Measurements from ENCODE around the gene CHRM1.
"Not testable (repeated sequence)": the region's sequence is repeated elsewhere in the genome, so short reads cannot be mapped to it uniquely, and the experiment has no call there.

The CHRM1 gene

DNA sequence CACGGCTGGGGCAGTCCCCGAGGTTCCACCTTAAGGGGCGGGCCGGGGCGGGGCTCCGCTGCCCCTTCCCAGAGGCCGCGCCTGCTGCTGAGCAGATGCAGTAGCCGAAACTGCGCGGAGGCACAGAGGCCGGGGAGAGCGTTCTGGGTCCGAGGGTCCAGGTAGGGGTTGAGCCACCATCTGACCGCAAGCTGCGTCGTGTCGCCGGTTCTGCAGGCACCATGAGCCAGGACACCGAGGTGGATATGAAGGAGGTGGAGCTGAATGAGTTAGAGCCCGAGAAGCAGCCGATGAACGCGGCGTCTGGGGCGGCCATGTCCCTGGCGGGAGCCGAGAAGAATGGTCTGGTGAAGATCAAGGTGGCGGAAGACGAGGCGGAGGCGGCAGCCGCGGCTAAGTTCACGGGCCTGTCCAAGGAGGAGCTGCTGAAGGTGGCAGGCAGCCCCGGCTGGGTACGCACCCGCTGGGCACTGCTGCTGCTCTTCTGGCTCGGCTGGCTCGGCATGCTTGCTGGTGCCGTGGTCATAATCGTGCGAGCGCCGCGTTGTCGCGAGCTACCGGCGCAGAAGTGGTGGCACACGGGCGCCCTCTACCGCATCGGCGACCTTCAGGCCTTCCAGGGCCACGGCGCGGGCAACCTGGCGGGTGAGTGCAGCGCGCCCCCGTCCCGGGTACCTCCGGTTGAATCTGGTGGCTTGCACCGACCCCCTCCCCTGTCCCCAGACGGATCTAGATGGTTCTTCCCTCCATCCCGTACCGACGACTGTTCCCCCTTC, 40.2 kb downstream of the CHRM1 start, which contains the start of gene SLC3A2:
Gene SLC3A2, plus strand, starts transcription at position 94 of the 776 bp plus-strand sequence. Its CDS starts 128 bp downstream, at position 222.
- H3K9me3 ChIP-seq (ENCODE audit: control insufficient read depth, low read depth, low read length): no peaks in the 10 kb centered on the region
- peak within 1 kb of the TSS; percentile 100 for H3K9ac ChIP-seq (ENCODE audit: low read length)
- peak within 1 kb of the TSS; percentile 89 for H3K4me3 ChIP-seq (ENCODE audit: low read length)
- H3K27ac ChIP-seq (ENCODE audit: low read length): peak within 1 kb of the TSS; percentile 99
- H3K4me1 ChIP-seq (ENCODE audit: control insufficient read depth, low read depth, low read length): peaks cover 28% of the 10 kb centered on the region
- no peaks in the 10 kb centered on the region for H3K27me3 ChIP-seq (ENCODE audit: control insufficient read depth, insufficient read depth, low read length)
- H3K36me3 ChIP-seq (ENCODE audit: control insufficient read depth, low read depth, low read length): peaks cover 70% of the 10 kb centered on the region

DNA sequence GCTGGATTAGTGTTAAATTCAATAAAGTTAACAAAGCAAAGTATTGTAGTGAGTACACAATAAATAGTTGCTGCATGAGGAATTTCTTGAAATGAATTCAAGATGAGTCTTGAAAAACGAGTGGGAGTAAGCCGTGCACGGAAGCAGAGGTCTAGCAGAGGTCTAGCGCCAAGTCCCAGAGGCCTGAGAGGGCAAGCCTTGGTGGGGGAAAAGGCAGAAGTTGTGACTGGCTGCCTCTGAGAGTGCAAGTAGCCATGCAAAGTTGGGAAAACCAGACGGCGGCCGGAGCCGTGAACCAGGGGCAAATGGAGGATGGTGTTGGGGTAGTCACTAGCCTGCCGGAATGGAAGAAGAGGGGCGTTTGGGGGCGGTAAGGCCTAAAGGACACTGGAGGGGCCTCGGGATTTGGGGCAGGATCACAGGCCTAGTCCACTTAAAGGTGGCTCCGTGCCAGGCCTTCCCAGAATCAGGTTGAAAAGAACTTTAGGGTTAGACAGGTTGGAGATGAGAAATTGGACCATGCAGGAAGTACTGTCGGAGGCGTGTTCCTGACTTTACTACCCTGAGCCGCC, 40.8 kb downstream of the CHRM1 start:
- H3K9ac ChIP-seq (ENCODE audit: low read length): peak overlapping the region; percentile 100
- H3K27ac ChIP-seq (ENCODE audit: low read length): peak overlapping the region; percentile 26
- H3K4me1 ChIP-seq (ENCODE audit: control insufficient read depth, low read depth, low read length): peaks cover 28% of the 10 kb centered on the region
- H3K27me3 ChIP-seq (ENCODE audit: control insufficient read depth, insufficient read depth, low read length): no peaks in the 10 kb centered on the region
- H3K9me3 ChIP-seq (ENCODE audit: control insufficient read depth, low read depth, low read length): no peaks in the 10 kb centered on the region
- peak overlapping the region; percentile 89 for H3K4me3 ChIP-seq (ENCODE audit: low read length)
- H3K36me3 ChIP-seq (ENCODE audit: control insufficient read depth, low read depth, low read length): peaks cover 67% of the 10 kb centered on the region

DNA sequence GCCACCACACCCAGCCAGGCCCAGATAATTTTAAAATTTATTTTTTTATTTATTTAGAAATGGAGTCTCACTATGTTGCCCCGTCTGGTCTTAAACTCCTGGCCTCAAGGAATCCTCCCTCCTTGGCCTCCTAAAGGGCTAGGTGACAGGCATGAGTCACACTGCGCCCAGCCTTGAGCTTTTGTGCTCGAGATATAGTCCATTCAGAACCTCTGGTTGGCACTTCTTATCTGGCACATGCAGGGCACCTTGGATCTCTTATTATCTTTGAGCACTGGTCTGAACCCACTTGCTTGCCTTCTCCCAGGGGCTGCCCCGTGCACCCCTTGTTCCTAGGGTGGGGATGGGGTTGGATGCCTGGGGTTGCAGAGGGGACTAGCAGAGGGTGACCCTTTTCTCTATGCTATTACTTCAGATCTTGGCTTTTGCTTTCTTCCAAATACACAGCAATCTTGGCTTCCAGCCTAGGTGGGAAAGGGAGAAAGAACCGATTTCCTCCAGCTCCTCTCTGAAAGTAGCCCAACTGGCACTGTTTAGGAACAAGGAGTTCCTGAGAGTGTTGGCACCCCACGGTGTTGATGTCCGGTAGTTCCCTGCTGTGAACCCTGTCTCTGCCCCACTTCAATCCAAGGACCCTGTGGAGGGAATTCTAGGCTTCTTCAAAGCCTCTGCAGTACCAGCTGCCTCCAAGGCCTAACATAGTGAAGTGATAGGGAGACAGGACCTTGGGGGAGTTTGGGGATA, 41.8 kb downstream of the CHRM1 start:
- Histone ChIP-seq H3K4me3 (ENCODE audit: low read length) (peak overlapping the region; percentile 89), H3K36me3 (ENCODE audit: control insufficient read depth, low read depth, low read length) (peaks cover 67% of the 10 kb centered on the region), H3K9me3 (ENCODE audit: control insufficient read depth, low read depth, low read length) (no peaks in the 10 kb centered on the region), H3K27me3 (ENCODE audit: control insufficient read depth, insufficient read depth, low read length) (no peaks in the 10 kb centered on the region), H3K9ac (ENCODE audit: low read length) (peak overlapping the region; percentile 100), H3K4me1 (ENCODE audit: control insufficient read depth, low read depth, low read length) (peaks cover 28% of the 10 kb centered on the region), H3K27ac (ENCODE audit: low read length) (peak overlapping the region; percentile 26)

DNA sequence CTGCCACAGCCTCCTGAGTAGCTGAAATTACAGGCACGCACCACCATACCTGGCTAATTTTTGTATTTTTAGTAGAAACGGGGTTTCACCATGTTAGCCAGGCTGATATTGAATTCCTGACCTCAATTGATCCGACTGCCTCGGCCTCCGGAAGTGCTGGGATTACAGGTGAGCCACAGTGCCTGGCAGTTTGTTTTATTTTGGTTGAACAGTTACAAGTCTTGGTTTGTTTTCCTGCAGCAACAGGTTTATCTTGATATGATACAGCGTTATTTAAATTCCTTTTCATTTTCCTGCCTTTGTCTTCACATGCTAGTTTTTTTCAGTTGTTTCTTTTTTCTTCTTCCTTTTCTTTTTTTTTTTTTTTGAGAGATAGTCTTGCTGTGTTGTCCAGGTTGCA, 44.5 kb downstream of the CHRM1 start:
- no peak overlapping the region for H3K4me3 ChIP-seq (ENCODE audit: low read length)
- peaks cover 13% of the 10 kb centered on the region for H3K4me1 ChIP-seq (ENCODE audit: control insufficient read depth, low read depth, low read length)
- no peaks in the 10 kb centered on the region for H3K27me3 ChIP-seq (ENCODE audit: control insufficient read depth, insufficient read depth, low read length)
- H3K9ac ChIP-seq (ENCODE audit: low read length): no peak overlapping the region
- H3K27ac ChIP-seq (ENCODE audit: low read length): no peak overlapping the region
- H3K36me3 ChIP-seq (ENCODE audit: control insufficient read depth, low read depth, low read length): peaks cover 56% of the 10 kb centered on the region
- no peaks in the 10 kb centered on the region for H3K9me3 ChIP-seq (ENCODE audit: control insufficient read depth, low read depth, low read length)

DNA sequence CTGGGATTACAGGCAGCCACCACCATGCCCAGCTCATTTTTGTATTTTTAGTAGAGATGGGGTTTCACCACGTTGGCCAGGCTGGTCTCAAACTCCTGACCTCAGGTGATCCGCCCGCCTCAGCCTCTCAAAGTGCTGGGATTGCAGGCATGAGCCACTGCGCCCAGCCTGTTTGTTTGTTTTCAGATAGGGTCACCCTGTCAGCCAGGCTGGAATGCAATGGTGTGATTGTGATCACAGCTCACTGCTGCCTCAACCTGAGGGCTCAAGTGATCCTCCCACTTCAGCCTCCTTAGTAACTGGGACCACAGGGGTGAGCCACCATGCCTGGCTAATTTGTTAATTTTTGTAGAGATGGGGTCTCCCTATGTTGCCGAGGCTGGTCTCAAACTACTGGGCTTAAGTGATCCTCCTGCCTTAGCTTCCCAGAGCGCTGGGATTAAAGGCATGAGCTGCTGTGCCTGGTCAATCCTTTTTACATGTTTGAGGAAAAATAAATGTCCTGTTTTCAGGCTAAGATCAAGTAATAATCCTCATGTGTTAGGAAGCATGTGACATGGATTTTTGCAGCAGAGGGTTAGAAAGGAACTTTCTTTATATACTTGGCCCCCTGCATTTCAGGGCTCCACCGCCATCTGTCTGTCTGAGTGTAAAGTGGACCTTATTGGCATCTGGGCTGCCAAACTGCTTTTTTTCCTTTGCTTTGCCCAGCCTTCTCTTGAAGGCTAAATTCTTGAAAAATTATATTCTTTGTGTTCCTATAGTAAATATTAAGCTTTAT, 45.3 kb downstream of the CHRM1 start:
- H3K4me1 ChIP-seq (ENCODE audit: control insufficient read depth, low read depth, low read length): peaks cover 13% of the 10 kb centered on the region
- peaks cover 58% of the 10 kb centered on the region for H3K36me3 ChIP-seq (ENCODE audit: control insufficient read depth, low read depth, low read length)
- no peak overlapping the region for H3K9ac ChIP-seq (ENCODE audit: low read length)
- no peaks in the 10 kb centered on the region for H3K9me3 ChIP-seq (ENCODE audit: control insufficient read depth, low read depth, low read length)
- H3K27ac ChIP-seq (ENCODE audit: low read length): no peak overlapping the region
- no peaks in the 10 kb centered on the region for H3K27me3 ChIP-seq (ENCODE audit: control insufficient read depth, insufficient read depth, low read length)
- no peak overlapping the region for H3K4me3 ChIP-seq (ENCODE audit: low read length)

DNA sequence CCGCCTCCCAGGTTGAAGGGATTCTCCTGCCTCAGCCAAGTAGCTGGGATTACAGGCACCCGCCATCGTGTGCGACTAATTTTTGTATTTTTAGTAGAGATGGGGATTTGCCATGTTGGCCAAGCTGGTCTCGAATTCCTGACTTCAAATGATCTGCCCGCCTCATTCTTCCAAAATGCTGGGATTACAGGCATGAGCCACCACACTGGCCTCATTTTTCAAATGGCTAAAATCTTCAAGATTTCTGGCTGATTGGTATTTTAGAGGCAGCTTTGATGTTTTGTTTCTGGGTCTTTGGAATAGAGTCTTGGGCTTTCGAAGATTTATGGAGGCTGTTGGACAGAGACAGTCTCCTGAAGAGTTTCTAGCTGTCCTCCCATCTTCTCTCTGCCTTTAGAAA, 46.3 kb downstream of the CHRM1 start:
- Histone ChIP-seq H3K9me3 (ENCODE audit: control insufficient read depth, low read depth, low read length) (no peaks in the 10 kb centered on the region), H3K27me3 (ENCODE audit: control insufficient read depth, insufficient read depth, low read length) (no peaks in the 10 kb centered on the region), H3K36me3 (ENCODE audit: control insufficient read depth, low read depth, low read length) (peaks cover 56% of the 10 kb centered on the region), H3K27ac (ENCODE audit: low read length) (no peak overlapping the region), H3K4me3 (ENCODE audit: low read length) (no peak overlapping the region), H3K9ac (ENCODE audit: low read length) (no peak overlapping the region), H3K4me1 (ENCODE audit: control insufficient read depth, low read depth, low read length) (peaks cover 6% of the 10 kb centered on the region)

DNA sequence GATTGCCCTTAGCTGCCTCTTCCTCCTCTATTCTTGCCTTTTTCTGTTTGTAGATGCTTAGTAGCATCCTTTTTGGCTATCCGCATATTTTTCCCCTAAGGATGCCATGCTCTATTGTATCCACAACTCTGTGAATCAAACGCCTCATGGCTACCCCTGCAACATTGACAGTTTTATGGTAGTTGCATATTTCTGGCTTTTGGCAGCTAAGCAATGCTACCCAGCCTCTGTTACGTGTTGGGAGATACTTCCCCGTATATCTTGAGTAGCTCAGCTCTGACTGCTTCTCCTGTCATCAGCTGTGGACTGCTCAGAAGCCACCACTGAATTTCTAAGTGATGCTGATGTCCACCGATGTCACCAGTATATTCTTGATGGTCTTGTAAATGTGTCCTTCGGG, 55.5 kb downstream of the CHRM1 start:
- H3K27ac ChIP-seq (ENCODE audit: low read length): no peak overlapping the region
- peaks cover 25% of the 10 kb centered on the region for H3K36me3 ChIP-seq (ENCODE audit: control insufficient read depth, low read depth, low read length)
- H3K4me3 ChIP-seq (ENCODE audit: low read length): no peak overlapping the region
- H3K27me3 ChIP-seq (ENCODE audit: control insufficient read depth, insufficient read depth, low read length): no peaks in the 10 kb centered on the region
- H3K9me3 ChIP-seq (ENCODE audit: control insufficient read depth, low read depth, low read length): no peaks in the 10 kb centered on the region
- H3K4me1 ChIP-seq (ENCODE audit: control insufficient read depth, low read depth, low read length): peaks cover 11% of the 10 kb centered on the region
- H3K9ac ChIP-seq (ENCODE audit: low read length): no peak overlapping the region

DNA sequence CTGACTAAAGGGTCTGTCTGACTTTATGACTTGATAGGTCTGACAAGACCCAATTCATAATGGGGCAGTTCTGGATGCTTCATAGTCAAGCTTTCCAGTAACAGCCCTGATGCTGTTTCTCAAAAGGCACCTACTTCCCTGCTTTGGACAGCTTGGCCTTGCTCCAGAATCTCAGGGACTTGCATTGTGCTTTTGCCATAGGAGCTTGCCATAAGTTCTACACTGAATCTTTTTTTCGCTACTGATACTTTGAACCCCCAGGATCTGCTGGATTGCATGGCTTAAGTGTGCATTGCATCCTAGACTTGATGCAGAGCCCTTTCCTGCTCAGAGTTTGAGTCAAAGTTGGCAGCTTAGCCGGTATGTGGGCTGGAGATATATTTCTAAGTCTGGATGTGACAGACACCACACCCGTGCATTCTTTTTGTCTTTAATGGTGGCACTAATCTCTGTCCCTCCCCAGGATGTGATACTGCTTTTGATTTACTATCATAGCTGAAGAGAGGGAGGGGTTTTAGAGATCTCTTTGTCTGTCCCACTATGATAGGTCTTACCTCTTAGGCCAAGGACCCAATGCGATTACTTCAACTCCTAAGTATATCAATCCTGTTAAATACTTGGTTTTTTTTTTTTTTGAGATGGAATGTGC, 57.4 kb downstream of the CHRM1 start:
- Histone ChIP-seq H3K4me3 (ENCODE audit: low read length) (no peak overlapping the region), H3K27ac (ENCODE audit: low read length) (no peak overlapping the region), H3K36me3 (ENCODE audit: control insufficient read depth, low read depth, low read length) (peaks cover 25% of the 10 kb centered on the region), H3K4me1 (ENCODE audit: control insufficient read depth, low read depth, low read length) (peaks cover 11% of the 10 kb centered on the region), H3K27me3 (ENCODE audit: control insufficient read depth, insufficient read depth, low read length) (no peaks in the 10 kb centered on the region), H3K9me3 (ENCODE audit: control insufficient read depth, low read depth, low read length) (no peaks in the 10 kb centered on the region), H3K9ac (ENCODE audit: low read length) (no peak overlapping the region)

DNA sequence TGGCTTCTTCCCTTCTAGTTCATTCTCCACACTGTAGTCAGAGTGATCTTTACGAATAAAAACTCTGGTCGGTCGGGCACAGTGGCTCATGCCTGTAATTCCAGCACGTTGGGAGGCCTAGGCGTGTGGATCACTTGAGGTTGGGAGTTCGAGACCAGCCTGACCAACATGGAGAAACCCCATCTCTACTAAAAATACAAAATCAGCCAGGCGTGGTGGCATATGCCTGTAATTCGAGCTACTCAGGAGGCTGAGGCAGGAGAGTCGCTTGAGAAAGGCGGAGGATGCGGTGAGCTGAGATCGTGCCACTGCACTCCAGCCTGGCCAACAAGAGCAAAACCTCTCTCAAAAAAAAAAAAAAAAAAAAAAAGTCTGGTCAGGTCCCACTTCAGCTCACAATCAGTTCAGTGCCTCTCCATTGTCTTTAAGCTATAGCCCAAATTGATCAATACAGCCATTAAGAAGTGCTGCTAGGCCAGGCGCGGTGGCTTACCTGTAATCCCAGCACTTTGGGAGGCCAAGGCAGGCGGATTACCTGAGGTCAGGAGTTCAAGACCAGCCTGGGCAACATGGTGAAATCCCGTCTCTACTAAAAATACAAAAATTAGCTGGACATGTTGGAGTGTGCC, 59.5 kb downstream of the CHRM1 start:
- Histone ChIP-seq H3K36me3 (ENCODE audit: control insufficient read depth, low read depth, low read length) (peaks cover 19% of the 10 kb centered on the region), H3K4me1 (ENCODE audit: control insufficient read depth, low read depth, low read length) (peaks cover 16% of the 10 kb centered on the region), H3K9ac (ENCODE audit: low read length) (peak overlapping the region; percentile 12)
- not testable (repeated sequence) for H3K27ac ChIP-seq (ENCODE audit: low read length); H3K9me3 ChIP-seq (ENCODE audit: control insufficient read depth, low read depth, low read length); H3K27me3 ChIP-seq (ENCODE audit: control insufficient read depth, insufficient read depth, low read length); H3K4me3 ChIP-seq (ENCODE audit: low read length)

DNA sequence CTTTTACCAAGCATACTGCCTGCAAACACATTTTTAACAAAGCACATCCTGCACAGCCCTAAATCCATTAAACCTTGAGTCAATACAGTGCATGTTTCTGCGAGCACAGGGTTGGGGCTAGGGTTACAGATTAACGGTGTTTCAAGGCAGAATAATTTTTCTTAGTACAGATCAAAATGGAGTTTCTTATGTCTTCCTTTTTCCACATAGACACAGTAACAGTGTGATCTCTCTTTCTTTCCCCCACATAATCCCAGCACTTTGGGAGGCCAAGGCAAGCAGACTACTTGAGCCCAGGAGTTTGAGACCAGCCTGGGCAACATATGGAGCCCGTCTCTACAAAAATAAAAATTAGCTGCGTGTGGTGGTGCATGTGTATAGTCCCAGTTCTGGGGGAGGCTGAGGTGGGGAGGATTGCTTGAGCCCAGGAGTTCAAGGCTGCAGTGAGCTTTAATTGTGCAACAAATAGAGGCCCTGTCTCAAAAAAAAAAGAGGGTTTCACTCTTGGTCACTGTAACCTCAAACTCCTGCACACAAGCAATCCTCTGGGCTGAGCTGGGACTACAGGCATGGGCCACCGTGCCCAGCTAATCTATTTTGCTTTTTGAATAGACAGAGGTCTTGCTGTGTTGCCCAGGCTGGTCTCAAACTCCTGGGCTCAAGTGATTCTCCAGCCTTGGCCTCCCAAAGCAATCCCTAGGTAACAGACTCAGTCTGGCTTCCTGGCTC, 60.2 kb downstream of the CHRM1 start:
- Histone ChIP-seq H3K9ac (ENCODE audit: low read length) (no peak overlapping the region), H3K4me3 (ENCODE audit: low read length) (no peak overlapping the region), H3K4me1 (ENCODE audit: control insufficient read depth, low read depth, low read length) (peaks cover 16% of the 10 kb centered on the region), H3K27ac (ENCODE audit: low read length) (no peak overlapping the region), H3K9me3 (ENCODE audit: control insufficient read depth, low read depth, low read length) (no peaks in the 10 kb centered on the region), H3K27me3 (ENCODE audit: control insufficient read depth, insufficient read depth, low read length) (no peaks in the 10 kb centered on the region), H3K36me3 (ENCODE audit: control insufficient read depth, low read depth, low read length) (peaks cover 16% of the 10 kb centered on the region)
